Kidney epithelial cell (primary cell): ENCODE data around the gene KRT40. TPM values are rescaled to one million over a fixed set of nuclear protein-coding genes. Genes with fewer than 3 reads are reported as not detected.

Experiments
- DNase-seq: peaks from one replicate; pipeline ENCODE4 v3.0.0-alpha.2; 2010; ENCODE audit warnings: low read depth
- H3K27me3 ChIP-seq: 2 replicates; pipeline ENCODE4 v1.6.0; 2011; ENCODE audit warnings: low read length; ENCODE audit not compliant: control insufficient read depth, insufficient read depth
- H3K36me3 ChIP-seq: 2 replicates; pipeline ENCODE4 v1.5.1; 2011; ENCODE audit warnings: low read length; ENCODE audit not compliant: control insufficient read depth, insufficient read depth
- H3K4me3 ChIP-seq: 2 replicates; pipeline ENCODE4 v1.5.1; 2011; ENCODE audit warnings: low read depth, mild to moderate bottlenecking, control low read depth, low read length
- CTCF ChIP-seq: IDR thresholded peaks from 2 replicates; pipeline ENCODE4 v1.5.1; 2011; ENCODE audit warnings: mild to moderate bottlenecking, moderate library complexity, low read length, control low read depth, inconsistent platforms; ENCODE audit not compliant: insufficient read depth, poor library complexity, severe bottlenecking
- total RNA-seq: library from RNA; depleted of rRNA; stranded (reverse); fragments of >200 nt; gene quantifications from 2 replicates; pipeline ENCODE4 v1.2.3, GENCODE V29; 2015

The KRT40 gene
- total RNA-seq, 1 donor from 2014 or later = not detected

GRCh38 chr17:41012326-41013120, 28.4 kb upstream of the KRT40 start:
- no peak overlapping the region for H3K4me3 ChIP-seq
- no peak for DNase-seq
- H3K27me3 ChIP-seq = no peaks in the 10 kb centered on the region
- H3K36me3 ChIP-seq = no peaks in the 10 kb centered on the region
- no peak for TF ChIP-seq CTCF

GRCh38 chr17:41010441-41010840, 26.3 kb upstream of the KRT40 start:
- no peaks in the 10 kb centered on the region for H3K36me3 ChIP-seq
- no peak for TF ChIP-seq CTCF
- no peaks in the 10 kb centered on the region for H3K27me3 ChIP-seq
- DNase-seq = no peak
- no peak overlapping the region for H3K4me3 ChIP-seq

GRCh38 chr17:41009936-41010335, 25.8 kb upstream of the KRT40 start:
- DNase-seq = no peak
- H3K36me3 ChIP-seq = no peaks in the 10 kb centered on the region
- no peak for TF ChIP-seq CTCF
- H3K4me3 ChIP-seq = no peak overlapping the region
- H3K27me3 ChIP-seq = no peaks in the 10 kb centered on the region

GRCh38 chr17:41009301-41009760, 25.2 kb upstream of the KRT40 start:
- no peaks in the 10 kb centered on the region for H3K27me3 ChIP-seq
- no peak for DNase-seq
- no peak overlapping the region for H3K4me3 ChIP-seq
- H3K36me3 ChIP-seq = no peaks in the 10 kb centered on the region
- no peak for TF ChIP-seq CTCF

- DNase-seq = no peak
- H3K36me3 ChIP-seq = no peaks in the 10 kb centered on the region
- TF ChIP-seq CTCF = no peak
- H3K4me3 ChIP-seq = no peak within 1 kb of the TSS
- H3K27me3 ChIP-seq = no peaks in the 10 kb centered on the region
Measured at GRCh38 chr17:41008811-41009210, 24.7 kb upstream of the KRT40 start, which contains the start of gene KRTAP3-1. KRTAP3-1 (minus strand) TSS chr17:41009128; CDS start chr17:41009074, 54 bp downstream.
